ENCODE data around the gene PRAME. TPM values are rescaled to one million over a fixed set of nuclear protein-coding genes. Genes with fewer than 3 reads are reported as not detected.

PRAME gene
- total and polyA plus RNA-seq, 2 of the 13 experiments (the other 11 are each of a cell fraction or from before 2014, with no cell fraction given) = 0.11 to 0.83 TPM

- in situ Hi-C loops (cut with HindIII; ENCODE audit: extremely low pct_ligation_motif_present, low pct_unique_long_range_greater_than_20kb) = no loop called here
- no peak overlapping the region for H3K9ac ChIP-seq (ENCODE audit: insufficient read depth, low read depth, low read length)
- intact Hi-C loops (cut with micrococcal nuclease; ENCODE audit: unreplicated experiment) = loop anchor here (10.0 kb wide), 1 partner anchor 124 kb away; no protein-coding TSS in a partner anchor
- H4K20me1 ChIP-seq (ENCODE audit: insufficient read depth, low read length) = no peaks in the 10 kb centered on the region; the same call in 1 of the 2 replicates
- ChIA-PET CTCF (ENCODE audit: low intra/inter-chr PET ratio, low total read pairs) (no interaction called here), POLR2A (no interaction called here)
- FAIRE-seq (no peak), DNase-seq (ENCODE audit: low spot score) (no peak), ATAC-seq (no peak)
- H3K4me1 ChIP-seq (ENCODE audit: insufficient read depth, low read length) = no peaks in the 10 kb centered on the region
- peaks cover 2 to 11% of the 10 kb centered on the region in 2 experiments; a peak in 1 of 5 replicates for H3K27me3 ChIP-seq (ENCODE audit: control insufficient read depth in 1 of 2, insufficient read depth in 2 of 2, low read length in 2 of 2)
- TF ChIP-seq XBP1 (CRISPR knock-in tag; IDR thresholded peaks at IDR 0.05) = no peak
- TF ChIP-seq ZSCAN9 (CRISPR knock-in tag; IDR thresholded peaks at IDR 0.05; ENCODE audit: borderline replicate concordance) = no peak
- TF ChIP-seq ZNF713 (CRISPR knock-in tag; IDR thresholded peaks at IDR 0.05) = no peak
- TF ChIP-seq ZIK1 (CRISPR knock-in tag; IDR thresholded peaks at IDR 0.05; ENCODE audit: borderline replicate concordance, low read depth) = no peak
- no peak for TF ChIP-seq ZNF256 (CRISPR knock-in tag; conservative IDR thresholded peaks at IDR 0.05)
- TF ChIP-seq, protein P1, sequence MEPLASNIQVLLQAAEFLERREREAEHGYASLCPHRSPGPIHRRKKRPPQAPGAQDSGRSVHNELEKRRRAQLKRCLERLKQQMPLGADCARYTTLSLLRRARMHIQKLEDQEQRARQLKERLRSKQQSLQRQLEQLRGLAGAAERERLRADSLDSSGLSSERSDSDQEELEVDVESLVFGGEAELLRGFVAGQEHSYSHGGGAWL (CRISPR knock-in tag; IDR thresholded peaks at IDR 0.05) = no peak
- no peak for TF ChIP-seq GLI4 (CRISPR knock-in tag; IDR thresholded peaks at IDR 0.05; ENCODE audit: borderline replicate concordance)
- TF ChIP-seq ZNF12 (CRISPR knock-in tag; IDR thresholded peaks at IDR 0.05) = no peak
- no peak for TF ChIP-seq HNF1A (IDR thresholded peaks at IDR 0.05; ENCODE audit: low read depth)
- TF ChIP-seq HNF1A (CRISPR knock-in tag; IDR thresholded peaks at IDR 0.05; ENCODE audit: borderline replicate concordance) = no peak
- TF ChIP-seq, protein P2, sequence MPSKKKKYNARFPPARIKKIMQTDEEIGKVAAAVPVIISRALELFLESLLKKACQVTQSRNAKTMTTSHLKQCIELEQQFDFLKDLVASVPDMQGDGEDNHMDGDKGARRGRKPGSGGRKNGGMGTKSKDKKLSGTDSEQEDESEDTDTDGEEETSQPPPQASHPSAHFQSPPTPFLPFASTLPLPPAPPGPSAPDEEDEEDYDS (CRISPR knock-in tag; IDR thresholded peaks at IDR 0.05) = no peak
- no peak for TF ChIP-seq GZF1 (CRISPR knock-in tag; IDR thresholded peaks at IDR 0.05)
- TF ChIP-seq MAFG (CRISPR knock-in tag; IDR thresholded peaks at IDR 0.05) = no peak
- no peaks in the 10 kb centered on the region for H3K79me2 ChIP-seq (ENCODE audit: insufficient read depth, low read length)
- no peak overlapping the region for H2AFZ ChIP-seq (ENCODE audit: low read length)
- WGBS (ENCODE audit: low lambda C conversion rate) = 18% methylated on average over 11 of the region's 12 CpGs
- BruUV-seq (replicated peaks) = no TSS peak
- H3K9me3 ChIP-seq (ENCODE audit: low read length) = no peaks in the 10 kb centered on the region
- H3K36me3 ChIP-seq (replicated peaks in 1 of 2; ENCODE audit: control insufficient read depth in 1 of 2, insufficient read depth in 2 of 2, low read length in 2 of 2) = no peaks in the 10 kb centered on the region
- H3K4me3 ChIP-seq (replicated peaks in 1 of 3; ENCODE audit: insufficient read depth in 1 of 3, low read depth in 2 of 3, low read length in 3 of 3) = no peak overlapping the region
- no peak overlapping the region for H3K4me2 ChIP-seq (ENCODE audit: low read depth, low read length)
- H3K27ac ChIP-seq (ENCODE audit: extremely low read length, insufficient read depth, low read length) = no peak overlapping the region
These were observed 29.6 kb upstream of the PRAME start for GRCh38 chr22:22588485-22589164.

All from HepG2 (cell line).